GM19193 (cell line): Measurements from ENCODE around the gene ANTXR1.

ENCODE experiments used
- POLR2A ChIP-seq: IDR thresholded peaks from 4 replicates; pipeline ENCODE4 v1.6.1; 2011; ENCODE audit not compliant: insufficient read depth, insufficient read length; ENCODE audit errors: extremely low read depth

The ANTXR1 gene

DNA sequence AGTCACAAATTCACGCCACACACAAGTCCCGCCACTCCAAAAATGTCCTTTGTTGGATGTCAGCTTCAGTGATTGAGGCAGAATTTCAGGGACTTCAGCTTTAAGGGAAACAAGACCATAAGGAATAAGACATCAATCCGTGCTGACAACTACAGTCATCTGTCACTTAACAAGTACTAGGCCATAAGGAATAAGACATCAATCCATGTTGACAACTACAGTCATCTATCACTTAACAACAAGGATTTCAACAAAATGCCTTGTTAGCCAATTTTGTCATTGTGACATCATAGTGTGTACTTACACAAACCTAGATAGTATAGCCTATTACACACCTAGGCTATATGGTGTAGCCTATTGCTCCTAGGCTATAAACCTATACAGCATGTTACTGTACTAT lies 58.0 kb downstream of the ANTXR1 start:
- TF ChIP-seq POLR2A = no peak

DNA sequence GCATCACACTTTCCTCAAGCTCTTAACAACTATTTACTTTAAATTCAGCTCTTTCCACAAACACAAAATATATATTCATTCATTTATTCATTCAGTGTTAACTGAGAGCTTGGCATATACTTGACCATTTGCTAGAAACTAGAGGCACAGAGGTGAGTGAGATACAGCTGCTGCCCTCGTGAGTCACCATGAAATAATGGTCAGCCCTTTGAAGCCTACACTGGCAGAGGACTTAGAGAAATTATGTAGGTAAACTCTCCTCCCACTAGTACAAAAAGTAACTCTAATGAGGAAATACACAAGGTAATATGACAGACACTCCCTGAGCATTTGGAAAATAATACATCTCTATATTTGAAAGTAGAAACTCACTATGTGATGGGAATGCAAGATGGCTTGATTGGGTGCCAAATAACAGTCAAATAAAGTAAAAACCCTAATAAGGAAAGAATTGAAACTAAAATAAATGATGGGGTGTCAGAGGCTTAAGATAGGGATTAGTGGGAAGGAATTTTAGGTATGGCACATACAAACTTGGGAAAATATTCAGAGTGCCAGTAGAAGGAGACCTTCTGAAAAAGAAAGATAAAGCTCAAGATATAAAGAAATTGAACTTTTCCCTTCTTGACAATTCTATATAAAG lies 61.1 kb downstream of the ANTXR1 start:
- TF ChIP-seq POLR2A = no peak

DNA sequence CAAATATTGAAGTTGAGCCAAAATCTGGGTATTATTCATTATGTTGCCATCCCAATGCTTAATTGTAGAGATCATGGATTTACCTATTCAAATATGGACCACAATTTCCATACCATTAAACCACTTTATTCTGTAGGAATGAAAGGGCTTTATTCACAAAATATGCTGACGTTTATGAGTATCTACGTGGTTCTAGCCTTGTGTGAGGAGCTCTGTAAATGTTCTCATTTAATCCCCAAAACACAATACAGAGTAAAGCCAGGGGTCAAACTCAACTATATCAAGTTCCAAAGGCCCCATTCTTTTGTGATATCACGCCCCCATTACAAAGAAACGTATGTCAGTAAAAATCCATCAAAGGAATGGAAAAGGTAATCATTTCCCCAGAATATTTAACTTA lies 61.9 kb downstream of the ANTXR1 start:
- no peak for TF ChIP-seq POLR2A

DNA sequence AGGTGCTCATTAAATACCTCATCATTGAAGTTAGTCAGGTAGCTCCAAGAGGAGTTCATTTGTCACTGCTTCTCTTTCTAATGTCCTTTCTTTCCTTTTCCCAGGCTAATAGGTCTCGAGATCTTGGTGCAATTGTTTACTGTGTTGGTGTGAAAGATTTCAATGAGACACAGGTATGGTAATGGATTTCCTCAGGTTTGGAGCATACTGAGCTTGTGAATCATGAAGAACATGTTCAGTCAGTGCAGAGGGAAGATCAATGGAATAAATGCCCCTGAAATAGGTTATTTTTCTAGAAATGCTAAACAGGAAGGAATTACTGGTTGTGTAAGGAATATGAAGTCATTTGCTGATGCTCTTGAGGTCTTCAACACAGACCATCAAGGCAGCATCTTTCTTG lies 62.5 kb downstream of the ANTXR1 start:
- no peak for TF ChIP-seq POLR2A

DNA sequence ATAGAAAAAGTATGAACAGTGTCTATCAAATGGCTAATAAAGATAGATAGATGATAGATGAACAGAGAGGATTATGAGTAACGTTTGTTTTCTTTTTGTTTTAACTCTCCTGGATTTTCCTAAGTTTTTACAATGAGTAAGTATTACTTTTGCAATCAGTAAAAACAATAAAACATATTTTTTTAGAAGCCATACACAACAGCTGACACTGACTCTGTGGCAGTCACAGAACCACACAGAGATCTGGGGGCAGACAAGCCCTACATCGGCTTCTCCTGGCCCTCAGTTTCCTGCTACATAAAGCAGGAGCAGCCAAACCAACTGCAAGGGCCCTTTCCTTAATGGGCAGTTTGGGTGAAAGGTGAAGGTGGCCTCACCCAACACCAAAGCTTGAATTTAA lies 63.6 kb downstream of the ANTXR1 start:
- no peak for TF ChIP-seq POLR2A

DNA sequence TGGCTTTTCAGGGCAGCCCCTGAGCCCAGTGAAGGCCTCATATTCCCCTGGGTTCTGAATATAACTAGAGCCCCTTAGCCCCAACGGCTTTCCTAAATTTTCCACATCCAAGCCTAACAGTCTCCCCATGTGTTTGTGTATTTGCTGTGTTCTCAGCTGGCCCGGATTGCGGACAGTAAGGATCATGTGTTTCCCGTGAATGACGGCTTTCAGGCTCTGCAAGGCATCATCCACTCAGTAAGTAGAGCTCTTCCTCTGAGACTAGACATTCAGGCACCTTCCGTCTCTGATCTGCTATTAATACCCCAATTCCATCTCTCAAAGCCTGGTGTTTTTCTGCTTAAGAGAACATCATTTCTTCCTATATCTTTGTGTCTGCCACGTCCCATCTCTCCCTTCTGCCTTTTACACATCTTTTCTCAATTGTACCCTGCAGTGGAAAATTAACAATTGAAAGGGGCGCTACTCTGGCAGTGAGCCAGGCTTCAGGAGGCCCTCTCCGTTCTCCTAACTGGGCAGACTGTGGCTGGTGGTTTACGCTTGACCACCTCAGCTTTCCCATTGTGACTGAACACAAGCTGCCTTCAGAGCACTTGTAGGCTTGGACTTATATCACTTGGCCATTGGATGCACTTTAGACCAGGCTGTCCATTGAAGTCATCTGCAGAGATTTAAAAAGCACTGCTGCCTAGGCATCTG lies 64.4 kb downstream of the ANTXR1 start:
- no peak for TF ChIP-seq POLR2A

DNA sequence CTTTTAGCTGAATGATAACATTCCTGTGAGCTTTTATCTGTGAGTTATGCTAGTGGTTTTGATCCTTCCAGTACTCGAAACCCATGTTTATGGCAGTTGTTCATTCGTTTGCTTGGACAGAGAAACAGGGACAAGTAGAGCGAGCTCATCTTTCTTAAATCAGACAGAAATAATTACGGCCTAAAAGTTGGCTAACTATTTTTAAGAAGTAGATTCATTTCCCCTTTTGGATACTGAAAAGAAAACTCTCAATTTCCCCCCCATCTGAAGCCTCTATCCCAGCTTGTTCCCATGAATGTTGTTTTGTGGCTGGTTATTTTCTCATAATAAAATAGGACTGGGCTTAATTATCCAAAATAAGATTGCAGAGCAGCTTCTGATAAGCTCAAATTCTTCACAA lies 67.1 kb downstream of the ANTXR1 start:
- TF ChIP-seq POLR2A = no peak

DNA sequence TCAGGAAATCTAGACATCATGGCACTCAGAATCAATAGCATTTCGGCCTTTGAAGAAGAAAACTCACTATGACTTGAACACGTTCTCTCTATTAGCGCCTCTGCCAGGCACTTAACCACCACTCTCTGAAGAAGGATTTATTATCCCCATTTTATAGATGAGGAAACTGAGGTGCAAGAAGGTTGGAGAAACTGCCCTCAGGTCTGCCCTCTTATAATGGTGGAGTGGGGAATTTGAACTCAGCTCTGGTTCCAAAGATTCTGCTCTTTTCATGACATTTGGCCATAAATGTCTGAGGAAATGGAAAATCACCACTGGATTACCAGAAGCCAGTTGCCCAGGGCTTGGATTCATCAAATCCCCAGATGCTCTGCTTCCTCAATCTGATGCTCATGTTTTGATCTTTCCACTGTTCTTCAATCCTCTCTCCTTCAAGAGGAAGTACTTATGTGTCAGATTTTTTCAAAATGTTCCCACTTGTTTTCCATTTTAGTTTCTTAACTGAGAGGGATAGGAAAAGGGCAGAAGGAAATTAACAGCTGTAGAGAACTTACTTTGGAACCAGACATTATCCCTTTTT lies 68.1 kb downstream of the ANTXR1 start:
- TF ChIP-seq POLR2A = no peak

DNA sequence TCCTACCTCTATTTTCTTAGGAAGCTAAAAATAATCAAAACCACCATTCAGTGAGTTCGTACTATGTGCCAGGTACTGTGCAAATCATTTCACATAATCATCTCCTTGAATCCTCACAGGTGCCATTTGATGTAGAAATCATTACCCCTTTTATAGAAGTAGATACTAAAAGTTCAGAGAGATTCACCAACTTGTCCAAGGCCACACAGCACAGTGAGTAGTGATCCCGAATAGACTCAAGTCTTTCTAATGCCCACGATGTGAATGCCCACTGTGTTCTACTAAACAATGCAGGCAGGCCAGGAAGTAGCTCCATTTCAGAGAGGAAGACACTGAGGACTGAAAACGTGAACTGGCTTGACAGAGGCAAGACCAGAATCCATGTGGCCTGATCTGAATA lies 68.8 kb downstream of the ANTXR1 start:
- no peak for TF ChIP-seq POLR2A

DNA sequence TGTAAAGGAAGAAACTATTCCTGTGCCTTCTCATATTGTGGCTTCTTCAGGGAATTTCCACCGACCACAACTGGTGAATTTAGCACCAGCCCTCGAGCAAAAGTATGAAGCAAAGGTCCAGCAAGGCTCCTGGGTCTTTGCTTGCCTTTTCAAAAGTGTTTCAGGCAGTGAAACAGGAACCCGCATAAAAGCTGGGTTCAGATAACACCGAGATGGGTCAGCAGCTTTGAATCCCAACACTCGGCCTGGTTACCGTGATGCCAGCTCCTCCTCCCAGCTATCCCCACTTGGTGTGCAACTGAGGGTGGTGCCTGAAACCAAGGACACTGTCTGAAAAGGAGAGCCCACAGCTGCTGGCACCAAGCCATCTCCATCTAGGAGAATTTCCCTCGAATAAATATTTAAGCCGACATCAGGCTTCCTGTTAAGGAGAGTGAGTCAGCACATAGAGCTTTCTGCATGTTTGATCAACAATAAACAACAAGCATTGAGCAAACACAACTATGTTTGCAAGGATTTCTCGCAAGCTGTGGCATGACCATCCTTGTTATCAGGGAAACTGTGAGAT lies 69.5 kb downstream of the ANTXR1 start:
- TF ChIP-seq POLR2A = no peak

DNA sequence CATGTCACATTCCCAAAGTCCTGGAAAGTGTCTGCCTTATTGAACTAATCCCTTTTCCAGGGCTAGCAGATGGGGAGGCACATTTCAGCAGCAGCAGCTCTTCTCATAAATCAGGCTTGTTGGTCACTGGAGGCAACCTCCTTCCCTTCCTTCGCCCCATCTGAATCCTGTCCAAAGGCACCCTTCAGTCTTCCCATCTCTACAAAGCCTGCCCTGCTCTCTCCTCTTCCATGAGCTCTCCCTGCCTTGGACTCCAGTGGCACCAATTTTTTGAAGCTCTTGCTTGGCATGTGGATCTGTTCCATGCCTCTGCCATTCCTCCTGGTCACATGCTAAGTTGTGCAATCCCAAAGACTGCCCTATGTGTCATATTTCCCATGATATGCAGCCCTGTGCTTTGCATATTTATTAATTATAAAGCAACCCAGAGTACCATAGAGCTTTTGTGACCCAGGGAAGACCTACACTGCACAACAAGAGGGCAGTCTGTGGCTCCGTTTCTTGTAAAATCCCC lies 70.3 kb downstream of the ANTXR1 start:
- no peak for TF ChIP-seq POLR2A

DNA sequence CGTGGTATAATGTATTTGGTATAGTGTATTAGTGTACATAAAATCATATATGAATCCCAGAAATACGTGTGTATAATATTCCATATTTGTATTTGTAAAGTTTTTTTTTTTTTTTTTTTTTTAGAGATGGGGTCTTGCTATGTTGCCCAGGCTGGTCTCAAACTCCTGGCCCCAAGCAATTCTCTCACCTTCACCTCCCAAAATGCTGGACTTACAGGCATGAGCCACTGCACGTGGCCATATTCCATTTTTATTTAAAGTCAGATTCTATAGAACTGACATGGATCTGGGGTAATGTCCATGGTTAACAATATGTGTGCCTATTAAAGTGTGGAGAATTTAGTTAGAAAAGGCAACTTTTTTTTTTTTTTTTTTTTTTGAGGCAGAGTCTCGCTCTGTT lies 71.5 kb downstream of the ANTXR1 start:
- TF ChIP-seq POLR2A = no peak

DNA sequence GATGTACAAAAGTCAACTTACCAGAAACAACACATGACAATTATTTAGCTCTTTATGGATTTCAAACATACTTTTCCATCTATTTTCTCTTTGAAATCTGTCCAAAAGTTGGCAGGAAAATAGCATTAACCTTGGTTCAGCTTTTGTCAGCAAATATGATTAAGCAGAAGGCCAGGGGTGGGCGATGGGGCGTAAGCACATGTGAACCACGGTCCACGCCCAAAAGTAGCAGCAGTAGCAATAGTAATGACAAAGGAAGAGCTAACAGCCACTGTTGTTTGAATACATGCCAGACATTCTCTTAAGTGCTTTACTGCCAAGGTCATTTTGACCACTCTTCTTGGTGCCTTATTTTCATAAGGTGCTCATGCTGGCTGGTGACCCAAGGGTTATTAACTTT lies 73.5 kb downstream of the ANTXR1 start:
- TF ChIP-seq POLR2A = no peak

DNA sequence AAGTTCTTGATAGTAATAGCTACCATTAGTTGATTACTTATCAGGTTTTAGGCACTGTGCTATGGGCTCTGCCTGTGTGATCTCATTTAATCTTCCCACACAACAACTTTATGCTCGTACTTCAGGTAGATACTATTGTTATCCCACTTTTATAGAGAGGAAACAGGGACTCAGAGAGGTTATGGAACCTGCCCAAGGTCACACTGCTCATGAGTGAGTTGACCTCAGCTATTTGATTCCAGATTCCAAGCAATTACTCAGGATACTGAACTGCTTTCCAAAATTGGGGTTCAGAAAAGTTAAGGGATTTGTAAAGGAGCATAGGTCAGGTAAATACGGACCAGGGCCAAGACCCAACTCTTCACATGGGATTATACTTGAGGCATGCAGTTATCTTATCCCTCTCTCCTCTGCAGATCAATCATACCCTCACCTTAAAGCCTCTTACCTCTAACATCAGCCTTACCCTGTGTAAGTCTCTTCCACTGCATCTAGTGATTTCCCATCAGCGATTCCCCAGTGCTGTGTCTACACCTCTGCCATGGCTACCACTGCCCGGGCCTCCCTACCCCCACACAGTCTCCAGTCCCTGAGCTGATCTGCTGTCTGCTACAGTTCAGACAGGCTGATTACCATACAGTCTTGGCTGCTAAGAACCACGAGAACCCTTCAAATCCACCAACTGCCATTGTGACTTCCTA lies 74.4 kb downstream of the ANTXR1 start:
- TF ChIP-seq POLR2A = no peak

DNA sequence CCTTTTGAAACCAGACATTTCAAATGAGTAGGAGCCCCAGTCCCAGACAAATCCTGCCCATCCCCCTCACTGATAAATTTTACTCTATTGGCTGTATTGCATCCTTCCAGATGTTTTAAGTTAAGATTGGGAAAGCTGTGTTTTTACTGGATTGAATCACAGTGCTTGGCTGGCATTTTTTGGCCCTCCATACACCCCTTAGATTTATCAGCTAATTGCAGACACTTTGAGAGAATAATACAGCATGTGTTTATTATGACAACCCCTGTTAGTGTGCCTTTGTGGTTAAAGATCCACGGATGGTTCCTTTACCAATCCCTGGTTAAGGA lies 74.9 kb downstream of the ANTXR1 start:
- no peak for TF ChIP-seq POLR2A
